Kasumi-1 (cell line): ENCODE data around the gene SLC9A6.

Experiments
- DNase-seq, 2 experiments: peaks; one replicate each; lab custom pipeline; 2025; lab: John Stamatoyannopoulos, UW

Gene SLC9A6

GRCh38 chrX:135985157-135985972 lies at the start of gene SLC9A6:
TSS of gene SLC9A6 (plus strand) at chrX:135985435. CDS start at chrX:135985659, 224 bp downstream.
- peak in 1 of 2 experiments; percentile 40 for DNase-seq

GRCh38 chrX:135944486-135944885 lies 40.7 kb upstream of the SLC9A6 start:
- DNase-seq = no peak

- DNase-seq = no peak
These were observed 33.9 kb upstream of the SLC9A6 start for GRCh38 chrX:135951291-135951690.

GRCh38 chrX:135973025-135973547 lies 12.1 kb upstream of the SLC9A6 start:
- peak; percentile 1 to 12 for DNase-seq

- peak; percentile 72 to 78 for DNase-seq
These were observed 11.5 kb upstream of the SLC9A6 start, which contains the start of gene MMGT1 for GRCh38 chrX:135973548-135974278. TSS of gene MMGT1 (minus strand) at chrX:135973988. CDS start at chrX:135973675, 313 bp downstream.

- DNase-seq = peak; percentile 7 to 22
These were observed 10.9 kb upstream of the SLC9A6 start for GRCh38 chrX:135974279-135974856.

- no peak for DNase-seq
These were observed 9.8 kb upstream of the SLC9A6 start for GRCh38 chrX:135975421-135975820.

GRCh38 chrX:135977611-135978010 lies 7.6 kb upstream of the SLC9A6 start:
- no peak for DNase-seq

GRCh38 chrX:135981010-135981409 lies 4.2 kb upstream of the SLC9A6 start:
- peak in 1 of 2 experiments; percentile 2 for DNase-seq

- DNase-seq = no peak
These were observed 3.6 kb upstream of the SLC9A6 start for GRCh38 chrX:135981668-135982067.

- no peak for DNase-seq
These were observed 2.4 kb upstream of the SLC9A6 start for GRCh38 chrX:135982860-135983259.

GRCh38 chrX:135984256-135984655 lies 979 bp upstream of the SLC9A6 start:
- DNase-seq = no peak

- no peak for DNase-seq
These were observed 461 bp upstream of the SLC9A6 start for GRCh38 chrX:135984791-135985156.

- DNase-seq = no peak
These were observed 707 bp downstream of the SLC9A6 start for GRCh38 chrX:135985973-135986310.

GRCh38 chrX:135988245-135988644 lies 3.0 kb downstream of the SLC9A6 start:
- DNase-seq = no peak

GRCh38 chrX:136015016-136015415 lies 29.8 kb downstream of the SLC9A6 start:
- DNase-seq = no peak

GRCh38 chrX:136016881-136017280 lies 31.6 kb downstream of the SLC9A6 start:
- DNase-seq = no peak

GRCh38 chrX:136019226-136019625 lies 34.0 kb downstream of the SLC9A6 start:
- no peak for DNase-seq

GRCh38 chrX:136021160-136021559 lies 35.9 kb downstream of the SLC9A6 start:
- DNase-seq = no peak

- DNase-seq = no peak
These were observed 36.7 kb downstream of the SLC9A6 start for GRCh38 chrX:136021903-136022302.

GRCh38 chrX:136025091-136025490 lies 39.9 kb downstream of the SLC9A6 start:
- no peak for DNase-seq

GRCh38 chrX:136028383-136028984 lies 43.2 kb downstream of the SLC9A6 start:
- DNase-seq = peak; percentile 52 to 62
